Measurements from ENCODE around the gene PTPRU.

DNA sequence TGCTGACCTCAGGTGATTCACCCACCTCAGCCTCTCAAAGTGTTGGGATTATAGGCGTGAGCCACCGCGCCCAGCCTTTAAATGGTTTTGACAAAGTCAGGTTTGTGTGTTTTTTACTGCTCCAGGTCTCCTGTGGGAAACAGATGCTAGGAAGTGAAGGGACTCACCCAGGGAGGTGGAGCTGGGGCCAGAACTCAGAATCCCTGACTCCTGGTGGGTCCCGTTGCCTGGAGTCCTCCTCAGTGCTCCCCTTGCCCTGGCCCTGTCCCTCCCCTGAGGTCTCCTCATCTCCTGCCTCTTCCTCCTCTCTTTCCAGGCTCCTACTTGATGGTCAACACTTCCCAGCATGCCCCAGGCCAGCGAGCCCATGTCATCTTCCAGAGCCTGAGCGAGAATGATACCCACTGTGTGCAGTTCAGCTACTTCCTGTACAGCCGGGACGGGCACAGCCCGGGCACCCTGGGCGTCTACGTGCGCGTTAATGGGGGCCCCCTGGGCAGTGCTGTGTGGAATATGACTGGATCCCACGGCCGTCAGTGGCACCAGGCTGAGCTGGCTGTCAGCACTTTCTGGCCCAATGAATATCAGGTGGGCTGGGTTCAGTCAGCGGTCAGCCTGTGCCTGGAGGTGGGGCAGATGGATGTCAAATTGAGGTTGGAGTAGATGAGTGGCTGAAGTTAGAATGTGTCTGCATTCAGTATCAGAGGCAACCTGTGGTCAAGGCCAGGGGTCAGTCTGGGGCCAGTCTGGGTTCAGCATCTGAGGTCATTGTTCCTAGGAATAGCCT is 22.1 kb downstream of the PTPRU start:
- TF ChIP-seq, protein P1, sequence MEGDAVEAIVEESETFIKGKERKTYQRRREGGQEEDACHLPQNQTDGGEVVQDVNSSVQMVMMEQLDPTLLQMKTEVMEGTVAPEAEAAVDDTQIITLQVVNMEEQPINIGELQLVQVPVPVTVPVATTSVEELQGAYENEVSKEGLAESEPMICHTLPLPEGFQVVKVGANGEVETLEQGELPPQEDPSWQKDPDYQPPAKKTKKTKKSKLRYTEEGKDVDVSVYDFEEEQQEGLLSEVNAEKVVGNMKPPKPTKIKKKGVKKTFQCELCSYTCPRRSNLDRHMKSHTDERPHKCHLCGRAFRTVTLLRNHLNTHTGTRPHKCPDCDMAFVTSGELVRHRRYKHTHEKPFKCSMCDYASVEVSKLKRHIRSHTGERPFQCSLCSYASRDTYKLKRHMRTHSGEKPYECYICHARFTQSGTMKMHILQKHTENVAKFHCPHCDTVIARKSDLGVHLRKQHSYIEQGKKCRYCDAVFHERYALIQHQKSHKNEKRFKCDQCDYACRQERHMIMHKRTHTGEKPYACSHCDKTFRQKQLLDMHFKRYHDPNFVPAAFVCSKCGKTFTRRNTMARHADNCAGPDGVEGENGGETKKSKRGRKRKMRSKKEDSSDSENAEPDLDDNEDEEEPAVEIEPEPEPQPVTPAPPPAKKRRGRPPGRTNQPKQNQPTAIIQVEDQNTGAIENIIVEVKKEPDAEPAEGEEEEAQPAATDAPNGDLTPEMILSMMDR (IDR thresholded peaks at IDR 0.05 in 4 of 5, conservative IDR thresholded peaks at IDR 0.05 in 1 of 5) = no peak
- TF ChIP-seq POLR2A (IDR thresholded peaks at IDR 0.05) = no peak

Data from gastrocnemius medialis (tissue), 4 donors.